Measurements from ENCODE around the gene PTGDR.

The PTGDR gene

GRCh38 chr14:52269100-52269499 is 1.6 kb downstream of the PTGDR start:
- TF ChIP-seq, protein P1, sequence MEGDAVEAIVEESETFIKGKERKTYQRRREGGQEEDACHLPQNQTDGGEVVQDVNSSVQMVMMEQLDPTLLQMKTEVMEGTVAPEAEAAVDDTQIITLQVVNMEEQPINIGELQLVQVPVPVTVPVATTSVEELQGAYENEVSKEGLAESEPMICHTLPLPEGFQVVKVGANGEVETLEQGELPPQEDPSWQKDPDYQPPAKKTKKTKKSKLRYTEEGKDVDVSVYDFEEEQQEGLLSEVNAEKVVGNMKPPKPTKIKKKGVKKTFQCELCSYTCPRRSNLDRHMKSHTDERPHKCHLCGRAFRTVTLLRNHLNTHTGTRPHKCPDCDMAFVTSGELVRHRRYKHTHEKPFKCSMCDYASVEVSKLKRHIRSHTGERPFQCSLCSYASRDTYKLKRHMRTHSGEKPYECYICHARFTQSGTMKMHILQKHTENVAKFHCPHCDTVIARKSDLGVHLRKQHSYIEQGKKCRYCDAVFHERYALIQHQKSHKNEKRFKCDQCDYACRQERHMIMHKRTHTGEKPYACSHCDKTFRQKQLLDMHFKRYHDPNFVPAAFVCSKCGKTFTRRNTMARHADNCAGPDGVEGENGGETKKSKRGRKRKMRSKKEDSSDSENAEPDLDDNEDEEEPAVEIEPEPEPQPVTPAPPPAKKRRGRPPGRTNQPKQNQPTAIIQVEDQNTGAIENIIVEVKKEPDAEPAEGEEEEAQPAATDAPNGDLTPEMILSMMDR (IDR thresholded peaks at IDR 0.05; ENCODE audit: low read depth, low read length), result no peak
- no peak for DNase-seq (ENCODE audit: low read depth in 2 of 2)

GRCh38 chr14:52269982-52270381 is 2.5 kb downstream of the PTGDR start:
- peak in 1 of 2 donors; percentile 21 for DNase-seq (ENCODE audit: low read depth in 2 of 2)
- no peak overlapping the region for H3K4me3 ChIP-seq (replicated peaks in 1 of 2; ENCODE audit: low read depth in 2 of 2, low read length in 2 of 2)
- TF ChIP-seq, protein P1 (IDR thresholded peaks at IDR 0.05; ENCODE audit: low read depth, low read length), result no peak

More at GRCh38 chr14:52269100-52269499, 1.6 kb downstream of the PTGDR start:
- H3K4me3 ChIP-seq (replicated peaks in 1 of 2; ENCODE audit: low read depth in 2 of 2, low read length in 2 of 2), result peak overlapping the region; percentile 13 to 54

DNA sequence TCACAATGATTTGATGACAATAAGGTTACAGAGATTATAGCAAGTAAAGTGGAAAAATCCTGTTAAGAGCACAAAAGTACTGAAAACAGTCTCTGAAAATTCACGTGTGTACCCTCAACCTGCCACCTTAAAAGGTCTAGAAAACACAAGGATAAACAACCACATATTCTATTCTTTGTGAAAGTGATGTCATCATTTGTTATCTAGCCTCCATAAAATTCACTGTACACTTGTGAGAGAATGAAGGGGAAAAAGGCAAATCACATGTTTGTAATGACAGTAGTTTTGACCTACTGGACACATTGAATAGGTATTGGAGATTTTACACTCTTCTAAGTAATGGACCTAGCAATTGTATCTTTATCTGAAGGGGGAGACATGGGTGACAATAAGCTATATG is 4.0 kb downstream of the PTGDR start:
- DNase-seq (ENCODE audit: low read depth in 2 of 2), result no peak
- H3K4me3 ChIP-seq (replicated peaks in 1 of 2; ENCODE audit: low read depth in 2 of 2, low read length in 2 of 2), result no peak overlapping the region
- TF ChIP-seq, protein P1 (IDR thresholded peaks at IDR 0.05; ENCODE audit: low read depth, low read length), result no peak

GRCh38 chr14:52272375-52272774 is 4.9 kb downstream of the PTGDR start:
- TF ChIP-seq, protein P1 (IDR thresholded peaks at IDR 0.05; ENCODE audit: low read depth, low read length), result peak; percentile 54
- peak; percentile 57 to 73 for DNase-seq (ENCODE audit: low read depth in 2 of 2)

DNA sequence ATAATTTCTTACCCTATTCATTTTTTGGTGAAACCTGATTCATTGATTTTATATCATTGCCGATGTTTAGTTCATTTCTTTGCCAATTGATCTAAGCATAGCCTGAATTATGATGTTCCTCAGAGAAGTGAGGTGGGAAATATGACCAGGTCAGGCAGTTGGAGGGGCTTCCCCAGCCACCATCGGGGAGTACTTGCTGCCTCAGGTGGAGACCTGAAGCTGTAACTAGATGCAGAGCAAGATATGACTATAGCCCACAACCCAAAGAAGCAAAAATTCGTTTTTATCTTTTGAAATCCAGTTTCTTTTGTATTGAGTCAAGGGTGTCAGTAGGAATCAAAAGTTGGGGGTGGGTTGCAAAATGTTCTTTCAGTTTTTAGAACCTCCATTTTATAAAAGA is 7.9 kb downstream of the PTGDR start:
- DNase-seq (ENCODE audit: low read depth in 2 of 2), result no peak
- TF ChIP-seq, protein P1 (IDR thresholded peaks at IDR 0.05; ENCODE audit: low read depth, low read length), result no peak
- H3K4me3 ChIP-seq (replicated peaks in 1 of 2; ENCODE audit: low read depth in 2 of 2, low read length in 2 of 2), result no peak overlapping the region

More at GRCh38 chr14:52272375-52272774, 4.9 kb downstream of the PTGDR start:
- H3K4me3 ChIP-seq (replicated peaks in 1 of 2; ENCODE audit: low read depth in 2 of 2, low read length in 2 of 2), result no peak overlapping the region

GRCh38 chr14:52277552-52277951 is 10.1 kb downstream of the PTGDR start:
- no peak overlapping the region for H3K4me3 ChIP-seq (replicated peaks in 1 of 2; ENCODE audit: low read depth in 2 of 2, low read length in 2 of 2)
- no peak for DNase-seq (ENCODE audit: low read depth in 2 of 2)
- TF ChIP-seq, protein P1 (IDR thresholded peaks at IDR 0.05; ENCODE audit: low read depth, low read length), result no peak

- H3K4me3 ChIP-seq (replicated peaks in 1 of 2; ENCODE audit: low read depth in 2 of 2, low read length in 2 of 2), result no peak overlapping the region
- TF ChIP-seq, protein P1 (IDR thresholded peaks at IDR 0.05; ENCODE audit: low read depth, low read length), result no peak
- peak; percentile 35 to 78 for DNase-seq (ENCODE audit: low read depth in 2 of 2)
Observed at GRCh38 chr14:52279408-52279807, 11.9 kb downstream of the PTGDR start.

Data from cardiac fibroblast (primary cell).